Measurements from ENCODE around the gene DDX46.

DDX46 gene

GRCh38 chr5:134803821-134804220 is 45.2 kb downstream of the DDX46 start:
- H3K27ac Mint-ChIP-seq: no peak overlapping the region
- H3K36me3 Mint-ChIP-seq (ENCODE audit: low read depth): peaks cover 49% of the 10 kb centered on the region
- H3K4me1 Mint-ChIP-seq: no peaks in the 10 kb centered on the region
- no peaks in the 10 kb centered on the region for H3K9me3 Mint-ChIP-seq
- TF ChIP-seq, protein P1, sequence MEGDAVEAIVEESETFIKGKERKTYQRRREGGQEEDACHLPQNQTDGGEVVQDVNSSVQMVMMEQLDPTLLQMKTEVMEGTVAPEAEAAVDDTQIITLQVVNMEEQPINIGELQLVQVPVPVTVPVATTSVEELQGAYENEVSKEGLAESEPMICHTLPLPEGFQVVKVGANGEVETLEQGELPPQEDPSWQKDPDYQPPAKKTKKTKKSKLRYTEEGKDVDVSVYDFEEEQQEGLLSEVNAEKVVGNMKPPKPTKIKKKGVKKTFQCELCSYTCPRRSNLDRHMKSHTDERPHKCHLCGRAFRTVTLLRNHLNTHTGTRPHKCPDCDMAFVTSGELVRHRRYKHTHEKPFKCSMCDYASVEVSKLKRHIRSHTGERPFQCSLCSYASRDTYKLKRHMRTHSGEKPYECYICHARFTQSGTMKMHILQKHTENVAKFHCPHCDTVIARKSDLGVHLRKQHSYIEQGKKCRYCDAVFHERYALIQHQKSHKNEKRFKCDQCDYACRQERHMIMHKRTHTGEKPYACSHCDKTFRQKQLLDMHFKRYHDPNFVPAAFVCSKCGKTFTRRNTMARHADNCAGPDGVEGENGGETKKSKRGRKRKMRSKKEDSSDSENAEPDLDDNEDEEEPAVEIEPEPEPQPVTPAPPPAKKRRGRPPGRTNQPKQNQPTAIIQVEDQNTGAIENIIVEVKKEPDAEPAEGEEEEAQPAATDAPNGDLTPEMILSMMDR (IDR thresholded peaks at IDR 0.05; ENCODE audit: unreplicated experiment in 3 of 3): no peak
- no peak overlapping the region for H3K4me3 Mint-ChIP-seq
- no peaks in the 10 kb centered on the region for H3K27me3 Mint-ChIP-seq (ENCODE audit: low read depth)

GRCh38 chr5:134813407-134813806 is 54.8 kb downstream of the DDX46 start:
- peaks cover 57% of the 10 kb centered on the region for H3K36me3 Mint-ChIP-seq (ENCODE audit: low read depth)

DNA sequence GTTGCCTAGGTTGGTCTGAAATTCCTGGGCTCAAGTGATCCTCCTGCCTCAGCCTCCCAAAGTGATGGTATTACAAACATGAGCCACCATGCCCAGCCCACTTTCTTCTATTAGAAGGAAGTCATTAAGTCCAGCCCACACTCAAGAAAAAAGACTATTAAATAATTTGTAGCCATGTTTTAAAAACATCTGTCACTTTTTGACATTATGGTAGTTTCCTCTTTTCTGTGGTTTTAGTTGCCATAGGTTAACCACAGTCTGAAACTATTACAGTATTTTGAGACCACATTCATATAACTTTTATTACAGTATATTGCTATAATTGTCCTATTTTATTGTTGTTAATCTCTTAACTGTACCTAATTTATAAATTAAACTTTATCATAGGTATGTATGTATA is 55.2 kb downstream of the DDX46 start:
- no peaks in the 10 kb centered on the region for H3K9me3 Mint-ChIP-seq
- TF ChIP-seq, protein P1 (IDR thresholded peaks at IDR 0.05; ENCODE audit: unreplicated experiment in 3 of 3): no peak
- no peak overlapping the region for H3K4me3 Mint-ChIP-seq
- no peaks in the 10 kb centered on the region for H3K4me1 Mint-ChIP-seq
- H3K27ac Mint-ChIP-seq: no peak overlapping the region
- H3K27me3 Mint-ChIP-seq (ENCODE audit: low read depth): no peaks in the 10 kb centered on the region
- peaks cover 57% of the 10 kb centered on the region for H3K36me3 Mint-ChIP-seq (ENCODE audit: low read depth)

More at GRCh38 chr5:134813407-134813806, 54.8 kb downstream of the DDX46 start:
- Mint-ChIP-seq H3K4me1 (no peaks in the 10 kb centered on the region), H3K27ac (no peak overlapping the region), H3K27me3 (ENCODE audit: low read depth) (no peaks in the 10 kb centered on the region), H3K4me3 (no peak overlapping the region), H3K9me3 (no peaks in the 10 kb centered on the region)
- TF ChIP-seq, protein P1 (IDR thresholded peaks at IDR 0.05; ENCODE audit: unreplicated experiment in 3 of 3): no peak

- Mint-ChIP-seq H3K27ac (no peak overlapping the region), H3K9me3 (no peaks in the 10 kb centered on the region)
Measured at GRCh38 chr5:134817006-134817405, 58.4 kb downstream of the DDX46 start.

DNA sequence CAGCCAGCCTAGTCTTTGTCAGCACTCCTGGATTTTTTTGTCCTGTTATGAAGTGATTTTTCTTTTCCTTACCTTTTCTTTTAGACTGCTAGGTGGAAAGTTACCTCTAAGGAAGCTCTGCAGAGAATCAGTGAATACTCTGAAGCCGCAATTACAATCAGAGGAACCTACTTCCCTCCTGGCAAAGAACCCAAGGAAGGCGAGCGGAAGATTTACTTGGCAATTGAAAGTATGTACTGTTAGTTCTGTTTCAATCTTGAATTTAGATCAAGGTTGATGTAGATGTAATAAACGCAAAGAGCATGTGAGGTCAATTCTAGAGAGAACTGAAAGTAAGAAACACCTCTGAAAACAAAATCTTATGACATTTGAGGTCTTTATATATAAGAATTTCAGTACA is 60.2 kb downstream of the DDX46 start:
- H3K27ac Mint-ChIP-seq: no peak overlapping the region
- no peaks in the 10 kb centered on the region for H3K9me3 Mint-ChIP-seq
- no peaks in the 10 kb centered on the region for H3K27me3 Mint-ChIP-seq (ENCODE audit: low read depth)
- H3K36me3 Mint-ChIP-seq (ENCODE audit: low read depth): peaks cover 63% of the 10 kb centered on the region
- TF ChIP-seq, protein P1 (IDR thresholded peaks at IDR 0.05; ENCODE audit: unreplicated experiment in 3 of 3): no peak
- no peaks in the 10 kb centered on the region for H3K4me1 Mint-ChIP-seq
- H3K4me3 Mint-ChIP-seq: no peak overlapping the region

More at GRCh38 chr5:134817006-134817405, 58.4 kb downstream of the DDX46 start:
- no peaks in the 10 kb centered on the region for H3K27me3 Mint-ChIP-seq (ENCODE audit: low read depth)
- TF ChIP-seq, protein P1 (IDR thresholded peaks at IDR 0.05; ENCODE audit: unreplicated experiment in 3 of 3): no peak
- H3K4me3 Mint-ChIP-seq: no peak overlapping the region
- peaks cover 62% of the 10 kb centered on the region for H3K36me3 Mint-ChIP-seq (ENCODE audit: low read depth)
- H3K4me1 Mint-ChIP-seq: no peaks in the 10 kb centered on the region

DNA sequence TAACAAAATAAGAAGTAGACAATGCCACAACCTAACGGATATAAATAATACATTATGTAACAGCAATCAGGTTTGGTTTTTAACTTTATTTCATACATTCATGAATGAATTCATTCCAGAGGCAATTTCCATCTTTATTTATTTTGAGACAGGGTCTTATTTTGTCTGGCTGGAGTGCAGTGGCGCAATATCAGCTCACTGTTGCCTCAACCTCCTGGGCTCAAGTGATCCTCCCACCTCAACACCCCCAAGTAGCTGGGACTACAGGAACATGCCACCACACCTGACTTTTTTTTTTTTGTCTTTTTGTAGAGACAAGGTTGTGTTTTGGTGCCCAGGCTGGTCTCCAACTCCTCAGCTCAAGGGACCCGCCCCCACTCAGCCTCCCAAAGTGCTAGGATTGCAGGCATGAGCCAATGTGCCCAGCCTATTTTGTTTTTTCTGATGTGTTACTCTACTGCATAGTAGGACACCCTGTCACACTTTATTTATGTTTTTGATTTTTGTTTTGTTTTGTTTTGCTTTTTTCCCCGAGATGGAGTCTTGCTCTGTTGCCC is 60.9 kb downstream of the DDX46 start:
- TF ChIP-seq, protein P1 (IDR thresholded peaks at IDR 0.05; ENCODE audit: unreplicated experiment in 3 of 3): no peak

More for the DNA sequence above, 60.9 kb downstream of the DDX46 start:
- Mint-ChIP-seq H3K4me3 (no peak overlapping the region), H3K36me3 (ENCODE audit: low read depth) (peaks cover 58% of the 10 kb centered on the region), H3K9me3 (no peaks in the 10 kb centered on the region), H3K27me3 (ENCODE audit: low read depth) (no peaks in the 10 kb centered on the region), H3K27ac (no peak overlapping the region), H3K4me1 (no peaks in the 10 kb centered on the region)
